BLaER1 (cell line): ENCODE results near the gene CTU2.

ENCODE experiments used
- H3K27ac ChIP-seq: shearing (Covaris generic); formaldehyde crosslinking; 2 replicates; pipeline ENCODE4 v1.8.1; 2022
- H3K27me3 ChIP-seq: shearing (Covaris generic); formaldehyde crosslinking; 2 replicates; pipeline ENCODE4 v1.8.1; 2022
- H3K36me3 ChIP-seq: shearing (Covaris generic); formaldehyde crosslinking; 2 replicates; pipeline ENCODE4 v1.8.1; 2022
- H3K4me1 ChIP-seq: shearing (Covaris generic); formaldehyde crosslinking; 2 replicates; pipeline ENCODE4 v1.8.1; 2022
- H3K4me2 ChIP-seq: shearing (Covaris generic); formaldehyde crosslinking; 2 replicates; pipeline ENCODE4 v1.8.1; 2022
- H3K4me3 ChIP-seq: shearing (Covaris generic); formaldehyde crosslinking; 2 replicates; pipeline ENCODE4 v1.8.1; 2022
- H3K9ac ChIP-seq: shearing (Covaris generic); formaldehyde crosslinking; 2 replicates; pipeline ENCODE4 v1.8.1; 2022
- H3K9me3 ChIP-seq: shearing (Covaris generic); formaldehyde crosslinking; 2 replicates; pipeline ENCODE4 v1.8.1; 2022
- H4K20me1 ChIP-seq: shearing (Covaris generic); formaldehyde crosslinking; 2 replicates; pipeline ENCODE4 v1.8.1; 2022
- Cebpa-rat ChIP-seq: shearing (Covaris generic); IDR thresholded peaks from 2 replicates; pipeline ENCODE4 v1.8.1; 2022

The CTU2 gene

GRCh38 chr16:88763502-88764053 lies 57.3 kb downstream of the CTU2 start:
- H3K4me1 ChIP-seq: peaks cover 97% of the 10 kb centered on the region
- H4K20me1 ChIP-seq: peaks cover 100% of the 10 kb centered on the region
- peak overlapping the region; percentile 25 for H3K4me2 ChIP-seq
- no peak for TF ChIP-seq Cebpa-rat
- peaks cover 6% of the 10 kb centered on the region; the same call in 1 of the 2 replicates for H3K9me3 ChIP-seq
- peaks cover 56% of the 10 kb centered on the region for H3K36me3 ChIP-seq
- no peak overlapping the region for H3K9ac ChIP-seq
- H3K27ac ChIP-seq: 0 out of 2 replicates have a peak overlapping the region, but pooled peaks have one; percentile 18
- H3K4me3 ChIP-seq: no peak overlapping the region
- H3K27me3 ChIP-seq: no peaks in the 10 kb centered on the region

GRCh38 chr16:88764080-88764479 lies 57.8 kb downstream of the CTU2 start:
- Histone ChIP-seq H3K4me3 (no peak overlapping the region), H3K4me1 (peaks cover 97% of the 10 kb centered on the region), H3K27me3 (no peaks in the 10 kb centered on the region), H4K20me1 (peaks cover 100% of the 10 kb centered on the region), H3K27ac (no peak overlapping the region), H3K9ac (no peak overlapping the region), H3K36me3 (peaks cover 51% of the 10 kb centered on the region), H3K4me2 (peak overlapping the region; percentile 25), H3K9me3 (peaks cover 1% of the 10 kb centered on the region; the same call in 1 of the 2 replicates)
- TF ChIP-seq Cebpa-rat: no peak

- Histone ChIP-seq H3K36me3 (peaks cover 49% of the 10 kb centered on the region), H3K27ac (no peak overlapping the region), H3K4me3 (no peak overlapping the region), H3K9me3 (no peaks in the 10 kb centered on the region), H4K20me1 (peaks cover 100% of the 10 kb centered on the region), H3K9ac (no peak overlapping the region), H3K4me1 (peaks cover 97% of the 10 kb centered on the region), H3K27me3 (no peaks in the 10 kb centered on the region), H3K4me2 (peak overlapping the region; percentile 25)
- no peak for TF ChIP-seq Cebpa-rat
Measured at GRCh38 chr16:88764913-88765349, 58.6 kb downstream of the CTU2 start.
